Measurements from ENCODE around the gene CABLES1.

CABLES1 gene

DNA sequence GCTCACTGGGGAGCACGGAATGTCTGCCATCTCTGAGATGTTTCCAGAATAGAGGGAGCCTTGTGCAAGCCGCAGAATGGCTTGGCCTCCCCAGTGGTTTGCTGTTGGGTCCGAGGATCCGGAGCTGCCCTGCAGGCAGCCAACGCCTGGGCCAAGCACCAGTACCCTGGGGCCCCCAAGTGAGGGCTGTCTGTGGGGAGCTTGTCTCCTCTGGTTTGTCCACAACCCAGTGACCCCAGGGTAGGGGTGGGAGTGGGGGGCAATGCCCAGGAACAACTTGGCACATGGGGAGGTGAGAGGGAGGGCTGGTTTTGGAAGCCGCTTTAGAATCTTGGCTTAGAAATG lies 147.1 kb downstream of the CABLES1 start:
- POLR2A ChIA-PET = no interaction called here

DNA sequence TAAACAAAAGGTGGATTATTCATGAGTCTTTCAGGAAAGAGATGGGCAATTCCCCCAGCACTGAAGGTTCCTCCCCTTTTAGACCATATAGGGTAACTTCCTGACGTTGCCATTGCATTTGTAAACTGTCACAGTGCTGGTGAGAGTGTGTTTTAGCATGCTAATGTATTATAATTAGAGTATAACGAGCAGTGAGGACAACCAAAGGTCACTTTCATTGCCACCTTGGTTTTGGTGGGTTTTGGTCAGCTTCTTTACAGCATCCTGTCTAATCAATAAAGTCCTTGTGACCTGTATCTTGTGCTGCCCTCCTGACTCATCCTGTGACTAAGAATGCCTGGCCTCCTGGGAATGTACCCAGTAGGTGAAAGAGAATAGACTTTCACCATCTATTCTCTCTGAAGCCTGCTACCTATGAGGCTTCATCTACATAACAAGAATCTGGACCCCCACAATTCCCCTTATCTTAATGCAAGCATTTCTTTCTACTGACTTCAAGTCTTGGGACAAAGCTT lies 148.7 kb downstream of the CABLES1 start:
- ChIA-PET CTCF (no interaction called here), POLR2A (no interaction called here)
- Histone ChIP-seq H3K9me3 (ENCODE audit: control insufficient read depth, insufficient read depth, low read depth, low read length) (no peaks in the 10 kb centered on the region), H3K27ac (ENCODE audit: extremely low read depth, low read depth, low read length) (no peak overlapping the region), H3K4me1 (ENCODE audit: control insufficient read depth, insufficient read depth, low read length) (no peaks in the 10 kb centered on the region), H3K36me3 (ENCODE audit: control insufficient read depth in 2 of 2, insufficient read depth in 1 of 2, low read length in 2 of 2) (no peaks in the 10 kb centered on the region), H3K4me3 (ENCODE audit: low read depth, low read length) (no peak overlapping the region)
- no peak for TF ChIP-seq ZSCAN16 (tag by site-specific recombination; IDR thresholded peaks at IDR 0.05)
- TF ChIP-seq, protein P1, sequence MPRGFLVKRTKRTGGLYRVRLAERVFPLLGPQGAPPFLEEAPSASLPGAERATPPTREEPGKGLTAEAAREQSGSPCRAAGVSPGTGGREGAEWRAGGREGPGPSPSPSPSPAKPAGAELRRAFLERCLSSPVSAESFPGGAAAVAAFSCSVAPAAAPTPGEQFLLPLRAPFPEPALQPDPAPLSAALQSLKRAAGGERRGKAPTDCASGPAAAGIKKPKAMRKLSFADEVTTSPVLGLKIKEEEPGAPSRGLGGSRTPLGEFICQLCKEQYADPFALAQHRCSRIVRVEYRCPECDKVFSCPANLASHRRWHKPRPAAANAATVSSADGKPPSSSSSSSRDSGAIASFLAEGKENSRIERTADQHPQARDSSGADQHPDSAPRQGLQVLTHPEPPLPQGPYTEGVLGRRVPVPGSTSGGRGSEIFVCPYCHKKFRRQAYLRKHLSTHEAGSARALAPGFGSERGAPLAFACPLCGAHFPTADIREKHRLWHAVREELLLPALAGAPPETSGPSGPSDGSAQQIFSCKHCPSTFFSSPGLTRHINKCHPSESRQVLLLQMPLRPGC (tag by site-specific recombination; IDR thresholded peaks at IDR 0.05) = no peak
- no peak for TF ChIP-seq ZNF473 (tag by site-specific recombination; IDR thresholded peaks at IDR 0.05)
- TF ChIP-seq, protein P2, sequence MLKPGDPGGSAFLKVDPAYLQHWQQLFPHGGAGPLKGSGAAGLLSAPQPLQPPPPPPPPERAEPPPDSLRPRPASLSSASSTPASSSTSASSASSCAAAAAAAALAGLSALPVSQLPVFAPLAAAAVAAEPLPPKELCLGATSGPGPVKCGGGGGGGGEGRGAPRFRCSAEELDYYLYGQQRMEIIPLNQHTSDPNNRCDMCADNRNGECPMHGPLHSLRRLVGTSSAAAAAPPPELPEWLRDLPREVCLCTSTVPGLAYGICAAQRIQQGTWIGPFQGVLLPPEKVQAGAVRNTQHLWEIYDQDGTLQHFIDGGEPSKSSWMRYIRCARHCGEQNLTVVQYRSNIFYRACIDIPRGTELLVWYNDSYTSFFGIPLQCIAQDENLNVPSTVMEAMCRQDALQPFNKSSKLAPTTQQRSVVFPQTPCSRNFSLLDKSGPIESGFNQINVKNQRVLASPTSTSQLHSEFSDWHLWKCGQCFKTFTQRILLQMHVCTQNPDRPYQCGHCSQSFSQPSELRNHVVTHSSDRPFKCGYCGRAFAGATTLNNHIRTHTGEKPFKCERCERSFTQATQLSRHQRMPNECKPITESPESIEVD (tag by site-specific recombination; IDR thresholded peaks at IDR 0.05) = no peak
- no peak for TF ChIP-seq ZNF555 (tag by site-specific recombination; conservative IDR thresholded peaks at IDR 0.05)
- no peak for TF ChIP-seq ZNF391 (tag by site-specific recombination; IDR thresholded peaks at IDR 0.05; ENCODE audit: borderline replicate concordance, low read depth)
- TF ChIP-seq MEIS1 (CRISPR knock-in tag; IDR thresholded peaks at IDR 0.05; ENCODE audit: borderline replicate concordance) = no peak
- no peak for TF ChIP-seq EGR2 (tag by site-specific recombination; IDR thresholded peaks at IDR 0.05; ENCODE audit: low read depth)
- no peak for TF ChIP-seq ZNF501 (tag by site-specific recombination; IDR thresholded peaks at IDR 0.05)
- TF ChIP-seq ZNF510 (tag by site-specific recombination; IDR thresholded peaks at IDR 0.05; ENCODE audit: insufficient replicate concordance) = no peak
- TF ChIP-seq ZNF302 (tag by site-specific recombination; IDR thresholded peaks at IDR 0.05; ENCODE audit: low read depth) = no peak
- no peak for TF ChIP-seq SP3 (tag by site-specific recombination; IDR thresholded peaks at IDR 0.05)
- TF ChIP-seq, protein P3, sequence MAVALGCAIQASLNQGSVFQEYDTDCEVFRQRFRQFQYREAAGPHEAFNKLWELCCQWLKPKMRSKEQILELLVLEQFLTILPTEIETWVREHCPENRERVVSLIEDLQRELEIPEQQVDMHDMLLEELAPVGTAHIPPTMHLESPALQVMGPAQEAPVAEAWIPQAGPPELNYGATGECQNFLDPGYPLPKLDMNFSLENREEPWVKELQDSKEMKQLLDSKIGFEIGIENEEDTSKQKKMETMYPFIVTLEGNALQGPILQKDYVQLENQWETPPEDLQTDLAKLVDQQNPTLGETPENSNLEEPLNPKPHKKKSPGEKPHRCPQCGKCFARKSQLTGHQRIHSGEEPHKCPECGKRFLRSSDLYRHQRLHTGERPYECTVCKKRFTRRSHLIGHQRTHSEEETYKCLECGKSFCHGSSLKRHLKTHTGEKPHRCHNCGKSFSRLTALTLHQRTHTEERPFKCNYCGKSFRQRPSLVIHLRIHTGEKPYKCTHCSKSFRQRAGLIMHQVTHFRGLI (tag by site-specific recombination; IDR thresholded peaks at IDR 0.05) = no peak
- no peak for TF ChIP-seq ZNF792 (tag by site-specific recombination; IDR thresholded peaks at IDR 0.05)
- TF ChIP-seq KLF1 (tag by site-specific recombination; IDR thresholded peaks at IDR 0.05) = no peak
- TF ChIP-seq MZF1 (tag by site-specific recombination; IDR thresholded peaks at IDR 0.05; ENCODE audit: borderline replicate concordance) = no peak
- no peak for TF ChIP-seq ZNF394 (tag by site-specific recombination; IDR thresholded peaks at IDR 0.05; ENCODE audit: borderline replicate concordance)

More for the DNA sequence above, 147.1 kb downstream of the CABLES1 start:
- TF ChIP-seq ZNF561 (tag by site-specific recombination; IDR thresholded peaks at IDR 0.05; ENCODE audit: borderline replicate concordance) = no peak
- TF ChIP-seq ZNF677 (tag by site-specific recombination; IDR thresholded peaks at IDR 0.05) = no peak
- TF ChIP-seq ZNF670 (tag by site-specific recombination; IDR thresholded peaks at IDR 0.05; ENCODE audit: low read depth) = no peak
- no peak for TF ChIP-seq KLF8 (tag by site-specific recombination; IDR thresholded peaks at IDR 0.05)
- TF ChIP-seq ZNF843 (tag by site-specific recombination; IDR thresholded peaks at IDR 0.05) = no peak
- TF ChIP-seq ZNF623 (tag by site-specific recombination; IDR thresholded peaks at IDR 0.05) = no peak
- no peak for TF ChIP-seq ZNF202 (tag by site-specific recombination; IDR thresholded peaks at IDR 0.05; ENCODE audit: borderline replicate concordance)
- no peak for TF ChIP-seq ZNF155 (tag by site-specific recombination; IDR thresholded peaks at IDR 0.05)
- CTCF ChIA-PET = no interaction called here
- Histone ChIP-seq H3K4me3 (ENCODE audit: low read depth, low read length) (no peak overlapping the region), H3K9me3 (ENCODE audit: control insufficient read depth, insufficient read depth, low read depth, low read length) (no peaks in the 10 kb centered on the region), H3K27ac (ENCODE audit: extremely low read depth, low read depth, low read length) (no peak overlapping the region), H3K36me3 (ENCODE audit: control insufficient read depth in 2 of 2, insufficient read depth in 1 of 2, low read length in 2 of 2) (no peaks in the 10 kb centered on the region), H3K4me1 (ENCODE audit: control insufficient read depth, insufficient read depth, low read length) (no peaks in the 10 kb centered on the region)
